ENCODE measurements around the gene SLC13A3.

The SLC13A3 gene

GRCh38 chr20:46557231-46557956 lies 93.9 kb downstream of the SLC13A3 start:
- H3K18ac ChIP-seq (ENCODE audit: low read depth in 1 of 2, low read length in 2 of 2) = no peak overlapping the region
- H4K91ac ChIP-seq (ENCODE audit: low read length) = no peak overlapping the region
- H3K4me3 ChIP-seq (ENCODE audit: insufficient read depth in 1 of 2, low read depth in 1 of 2, low read length in 2 of 2) = peak overlapping the region in 1 of 2 experiments; percentile 15
- no peaks in the 10 kb centered on the region for H3K36me3 ChIP-seq (ENCODE audit: control insufficient read depth in 1 of 2, insufficient read depth in 2 of 2, low read depth in 1 of 2, low read length in 2 of 2)
- H3K4ac ChIP-seq (ENCODE audit: low read depth in 1 of 2, low read length in 2 of 2) = no peak overlapping the region
- H2AK5ac ChIP-seq (ENCODE audit: low read length, severe bottlenecking) = no peak overlapping the region
- no peak overlapping the region for H3K4me2 ChIP-seq (ENCODE audit: low read length, poor library complexity, severe bottlenecking)
- H2BK120ac ChIP-seq (ENCODE audit: low read depth, low read length) = no peak overlapping the region
- no peak for DNase-seq
- no peaks in the 10 kb centered on the region for H3K9me3 ChIP-seq (ENCODE audit: control insufficient read depth, low read length)
- H3K4me1 ChIP-seq (ENCODE audit: control insufficient read depth, insufficient read depth, low read depth, low read length) = peaks cover 3% of the 10 kb centered on the region
- no peak overlapping the region for H2BK5ac ChIP-seq (ENCODE audit: low read depth, low read length, poor library complexity, severe bottlenecking)
- H3K27ac ChIP-seq (ENCODE audit: low read length, poor library complexity, severe bottlenecking) = no peak overlapping the region
- no peak overlapping the region for H2BK15ac ChIP-seq (ENCODE audit: low read depth, poor library complexity, severe bottlenecking)
- no peak overlapping the region for H4K8ac ChIP-seq (ENCODE audit: low read length)
- peaks cover 0 to 8% of the 10 kb centered on the region in 2 experiments for H3K27me3 ChIP-seq (ENCODE audit: control insufficient read depth in 1 of 2, insufficient read depth in 1 of 2, low read length in 2 of 2)
- no peaks in the 10 kb centered on the region for H3K79me1 ChIP-seq (replicated peaks; ENCODE audit: low read length, poor library complexity, severe bottlenecking)
- no peak overlapping the region for H2BK12ac ChIP-seq (ENCODE audit: low read length in 2 of 2)
- H3K14ac ChIP-seq (ENCODE audit: low read length in 2 of 2) = no peak overlapping the region
- WGBS = 80% methylated on average over 8 of the region's 8 CpGs
- H3K9ac ChIP-seq (ENCODE audit: low read length) = peak overlapping the region; percentile 18
- H2AFZ ChIP-seq (ENCODE audit: low read depth, low read length) = no peak overlapping the region
- H3K23ac ChIP-seq (ENCODE audit: low read length in 2 of 2) = no peak overlapping the region

GRCh38 chr20:46555370-46555956 lies 95.8 kb downstream of the SLC13A3 start:
- Histone ChIP-seq H2BK12ac (ENCODE audit: low read length in 2 of 2) (no peak overlapping the region), H3K9me3 (ENCODE audit: control insufficient read depth, low read length) (no peaks in the 10 kb centered on the region), H4K91ac (ENCODE audit: low read length) (no peak overlapping the region), H3K9ac (ENCODE audit: low read length) (no peak overlapping the region), H3K23ac (ENCODE audit: low read length in 2 of 2) (no peak overlapping the region), H3K18ac (ENCODE audit: low read depth in 1 of 2, low read length in 2 of 2) (no peak overlapping the region), H2BK15ac (ENCODE audit: low read depth, poor library complexity, severe bottlenecking) (no peak overlapping the region), H3K36me3 (ENCODE audit: control insufficient read depth in 1 of 2, insufficient read depth in 2 of 2, low read depth in 1 of 2, low read length in 2 of 2) (no peaks in the 10 kb centered on the region), H2BK5ac (ENCODE audit: low read depth, low read length, poor library complexity, severe bottlenecking) (no peak overlapping the region), H3K27ac (ENCODE audit: low read length, poor library complexity, severe bottlenecking) (no peak overlapping the region), H3K4me2 (ENCODE audit: low read length, poor library complexity, severe bottlenecking) (no peak overlapping the region), H3K79me1 (replicated peaks; ENCODE audit: low read length, poor library complexity, severe bottlenecking) (no peaks in the 10 kb centered on the region), H4K8ac (ENCODE audit: low read length) (no peak overlapping the region), H2AFZ (ENCODE audit: low read depth, low read length) (no peak overlapping the region), H3K4me1 (ENCODE audit: control insufficient read depth, insufficient read depth, low read depth, low read length) (peaks cover 3% of the 10 kb centered on the region), H3K14ac (ENCODE audit: low read length in 2 of 2) (no peak overlapping the region), H2AK5ac (ENCODE audit: low read length, severe bottlenecking) (no peak overlapping the region), H3K4ac (ENCODE audit: low read depth in 1 of 2, low read length in 2 of 2) (no peak overlapping the region), H2BK120ac (ENCODE audit: low read depth, low read length) (no peak overlapping the region), H3K4me3 (ENCODE audit: insufficient read depth in 1 of 2, low read depth in 1 of 2, low read length in 2 of 2) (no peak overlapping the region), H3K27me3 (ENCODE audit: control insufficient read depth in 1 of 2, insufficient read depth in 1 of 2, low read length in 2 of 2) (peaks cover 0 to 8% of the 10 kb centered on the region in 2 experiments)
- no peak for DNase-seq
- 77% methylated on average over 4 of the region's 4 CpGs for WGBS

DNA sequence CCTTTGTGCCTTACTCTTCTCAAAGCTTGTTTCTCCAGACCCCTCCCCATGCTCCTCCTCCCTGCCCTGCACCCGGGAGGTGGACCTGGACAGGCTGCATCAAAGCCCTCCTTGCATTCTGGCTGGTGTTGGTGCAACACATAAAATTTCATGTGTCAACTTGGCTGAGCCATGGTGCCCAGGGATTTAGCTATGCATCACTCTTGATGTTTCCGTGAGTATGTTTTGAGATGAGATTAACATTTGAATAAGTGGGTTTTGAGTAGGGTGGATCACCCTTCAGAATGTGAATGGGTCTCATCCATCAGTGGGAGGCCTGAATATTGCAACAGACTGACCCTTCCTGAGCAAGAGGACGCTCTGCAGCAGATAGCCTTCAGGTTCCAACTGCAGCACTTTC lies 96.4 kb downstream of the SLC13A3 start:
- Histone ChIP-seq H3K27ac (ENCODE audit: low read length, poor library complexity, severe bottlenecking) (no peak overlapping the region), H3K18ac (ENCODE audit: low read depth in 1 of 2, low read length in 2 of 2) (no peak overlapping the region), H3K9me3 (ENCODE audit: control insufficient read depth, low read length) (no peaks in the 10 kb centered on the region), H2AFZ (ENCODE audit: low read depth, low read length) (no peak overlapping the region), H3K27me3 (ENCODE audit: control insufficient read depth in 1 of 2, insufficient read depth in 1 of 2, low read length in 2 of 2) (peaks cover 0 to 8% of the 10 kb centered on the region in 2 experiments), H2BK12ac (ENCODE audit: low read length in 2 of 2) (no peak overlapping the region), H3K4ac (ENCODE audit: low read depth in 1 of 2, low read length in 2 of 2) (no peak overlapping the region), H3K23ac (ENCODE audit: low read length in 2 of 2) (no peak overlapping the region), H2BK15ac (ENCODE audit: low read depth, poor library complexity, severe bottlenecking) (no peak overlapping the region), H3K4me2 (ENCODE audit: low read length, poor library complexity, severe bottlenecking) (no peak overlapping the region), H3K4me1 (ENCODE audit: control insufficient read depth, insufficient read depth, low read depth, low read length) (peaks cover 3% of the 10 kb centered on the region), H4K8ac (ENCODE audit: low read length) (no peak overlapping the region), H2BK120ac (ENCODE audit: low read depth, low read length) (no peak overlapping the region), H3K79me1 (replicated peaks; ENCODE audit: low read length, poor library complexity, severe bottlenecking) (no peaks in the 10 kb centered on the region), H3K4me3 (ENCODE audit: insufficient read depth in 1 of 2, low read depth in 1 of 2, low read length in 2 of 2) (no peak overlapping the region), H3K36me3 (ENCODE audit: control insufficient read depth in 1 of 2, insufficient read depth in 2 of 2, low read depth in 1 of 2, low read length in 2 of 2) (no peaks in the 10 kb centered on the region), H3K14ac (ENCODE audit: low read length in 2 of 2) (no peak overlapping the region), H3K9ac (ENCODE audit: low read length) (no peak overlapping the region), H2BK5ac (ENCODE audit: low read depth, low read length, poor library complexity, severe bottlenecking) (no peak overlapping the region), H2AK5ac (ENCODE audit: low read length, severe bottlenecking) (no peak overlapping the region), H4K91ac (ENCODE audit: low read length) (no peak overlapping the region)
- DNase-seq = no peak
- WGBS = 60% methylated on average over 3 of the region's 3 CpGs

- no peak overlapping the region for H3K27ac ChIP-seq (ENCODE audit: low read length, poor library complexity, severe bottlenecking)
- no peak overlapping the region for H2BK120ac ChIP-seq (ENCODE audit: low read depth, low read length)
- no peak overlapping the region for H2BK12ac ChIP-seq (ENCODE audit: low read length in 2 of 2)
- no peak overlapping the region for H4K91ac ChIP-seq (ENCODE audit: low read length)
- H3K4me2 ChIP-seq (ENCODE audit: low read length, poor library complexity, severe bottlenecking) = no peak overlapping the region
- H2BK15ac ChIP-seq (ENCODE audit: low read depth, poor library complexity, severe bottlenecking) = no peak overlapping the region
- no peaks in the 10 kb centered on the region for H3K36me3 ChIP-seq (ENCODE audit: control insufficient read depth in 1 of 2, insufficient read depth in 2 of 2, low read depth in 1 of 2, low read length in 2 of 2)
- H3K4me1 ChIP-seq (ENCODE audit: control insufficient read depth, insufficient read depth, low read depth, low read length) = peaks cover 3% of the 10 kb centered on the region
- no peaks in the 10 kb centered on the region for H3K9me3 ChIP-seq (ENCODE audit: control insufficient read depth, low read length)
- no peaks in the 10 kb centered on the region for H3K79me1 ChIP-seq (replicated peaks; ENCODE audit: low read length, poor library complexity, severe bottlenecking)
- WGBS = 86% methylated on average over 2 of the region's 3 CpGs
- H2BK5ac ChIP-seq (ENCODE audit: low read depth, low read length, poor library complexity, severe bottlenecking) = no peak overlapping the region
- no peak overlapping the region for H3K9ac ChIP-seq (ENCODE audit: low read length)
- DNase-seq = no peak
- no peak overlapping the region for H3K14ac ChIP-seq (ENCODE audit: low read length in 2 of 2)
- no peak overlapping the region for H3K23ac ChIP-seq (ENCODE audit: low read length in 2 of 2)
- no peak overlapping the region for H2AFZ ChIP-seq (ENCODE audit: low read depth, low read length)
- no peak overlapping the region for H3K4ac ChIP-seq (ENCODE audit: low read depth in 1 of 2, low read length in 2 of 2)
- H2AK5ac ChIP-seq (ENCODE audit: low read length, severe bottlenecking) = no peak overlapping the region
- H4K8ac ChIP-seq (ENCODE audit: low read length) = no peak overlapping the region
- peaks cover 0 to 8% of the 10 kb centered on the region in 2 experiments for H3K27me3 ChIP-seq (ENCODE audit: control insufficient read depth in 1 of 2, insufficient read depth in 1 of 2, low read length in 2 of 2)
- H3K18ac ChIP-seq (ENCODE audit: low read depth in 1 of 2, low read length in 2 of 2) = no peak overlapping the region
- H3K4me3 ChIP-seq (ENCODE audit: insufficient read depth in 1 of 2, low read depth in 1 of 2, low read length in 2 of 2) = no peak overlapping the region
Measured at GRCh38 chr20:46553926-46554325, 97.3 kb downstream of the SLC13A3 start.
